OCI-LY3 (cell line): ENCODE data around the gene CGB2.

Source experiments
- CTCF ChIP-seq: fragments of 200-600, 300-600 bp; sonication (generic); IDR thresholded peaks from 2 replicates; pipeline ENCODE4 v1.5.1; 2014; ENCODE audit warnings: antibody characterized with exemption, low read length, low read depth
- EZH2phosphoT487 ChIP-seq: fragments of 200-600 bp; shearing (Covaris generic); IDR thresholded peaks from 2 replicates; pipeline ENCODE4 v1.6.1; 2018; ENCODE audit warnings: antibody characterized with exemption, mixed run types, low read depth

- TF ChIP-seq CTCF (no peak), EZH2phosphoT487 (no peak)
Observed at GRCh38 chr19:48985711-48986110, 46.0 kb upstream of the CGB2 start.
